ENCODE measurements around the gene GRK1.

DNA sequence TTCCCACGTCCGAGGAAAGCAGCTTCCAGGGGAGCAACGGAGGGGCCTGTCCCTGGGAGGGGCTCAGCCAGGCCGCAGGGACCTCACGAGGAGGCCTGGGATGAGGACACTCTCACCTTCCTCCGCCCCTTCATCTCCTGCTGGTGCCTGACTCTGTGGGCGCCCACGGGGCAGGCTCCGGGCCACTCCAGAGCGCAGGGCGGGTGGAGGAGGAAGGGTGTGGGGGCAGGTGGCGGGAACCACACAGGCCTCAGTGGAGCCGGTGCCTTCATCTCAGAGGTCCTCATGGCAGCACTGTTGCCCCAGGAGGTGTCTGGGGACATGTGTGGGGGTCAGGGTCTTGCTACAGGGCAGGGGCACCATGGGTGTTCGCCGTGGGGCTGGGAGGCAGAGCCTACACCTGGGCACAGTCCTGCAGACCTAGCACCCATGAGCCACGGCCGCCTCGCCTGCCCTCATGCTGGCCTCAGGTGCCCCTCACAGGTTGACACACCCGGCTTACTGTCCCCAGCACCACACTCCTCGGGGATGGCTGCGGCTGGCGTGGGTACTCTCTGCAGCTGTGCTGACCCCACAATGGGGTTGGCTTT is 81.9 kb downstream of the GRK1 start:
- TF ChIP-seq CTCF (IDR thresholded peaks at IDR 0.05): no peak
- TF ChIP-seq ZFX (IDR thresholded peaks at IDR 0.05; ENCODE audit: borderline replicate concordance): no peak

Measured in 22Rv1 (cell line).